C4-2B (cell line): Measurements from ENCODE around the gene C19orf33.

Source experiments
- H3K27ac ChIP-seq: fragments of 450-650 bp; 2 replicates; pipeline ENCODE4 v1.5.1; 2017
- ZFX ChIP-seq: fragments of 450-650 bp; IDR thresholded peaks from 2 replicates; pipeline ENCODE4 v1.6.1; 2017
- TF ChIP-seq, protein P1 (sequence below): fragments of 450-650 bp; conservative IDR thresholded peaks from 2 replicates; pipeline ENCODE4 v1.5.1; 2017; ENCODE audit warnings: mild to moderate bottlenecking

Gene C19orf33

DNA sequence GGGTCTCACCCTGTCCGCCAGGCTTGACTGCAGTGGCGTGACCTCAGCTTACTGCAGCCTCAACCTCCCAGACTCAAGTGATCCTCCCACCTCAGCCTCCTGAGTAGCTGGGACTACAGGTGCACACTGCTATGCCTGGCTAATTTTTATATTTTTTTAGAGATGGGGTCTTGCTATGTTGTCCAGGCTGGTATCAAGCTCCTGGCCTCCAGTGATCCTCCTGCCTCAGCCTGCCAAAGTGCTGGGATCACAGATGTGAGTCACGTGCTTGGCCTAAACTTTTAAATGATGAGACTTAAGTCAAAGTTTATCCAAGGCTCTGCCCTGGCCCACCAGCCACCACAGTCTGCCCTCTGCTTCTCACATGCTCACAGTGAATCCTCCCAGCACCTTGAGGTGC lies 2.2 kb downstream of the C19orf33 start:
- H3K27ac ChIP-seq: no peak overlapping the region
- TF ChIP-seq, protein P1, sequence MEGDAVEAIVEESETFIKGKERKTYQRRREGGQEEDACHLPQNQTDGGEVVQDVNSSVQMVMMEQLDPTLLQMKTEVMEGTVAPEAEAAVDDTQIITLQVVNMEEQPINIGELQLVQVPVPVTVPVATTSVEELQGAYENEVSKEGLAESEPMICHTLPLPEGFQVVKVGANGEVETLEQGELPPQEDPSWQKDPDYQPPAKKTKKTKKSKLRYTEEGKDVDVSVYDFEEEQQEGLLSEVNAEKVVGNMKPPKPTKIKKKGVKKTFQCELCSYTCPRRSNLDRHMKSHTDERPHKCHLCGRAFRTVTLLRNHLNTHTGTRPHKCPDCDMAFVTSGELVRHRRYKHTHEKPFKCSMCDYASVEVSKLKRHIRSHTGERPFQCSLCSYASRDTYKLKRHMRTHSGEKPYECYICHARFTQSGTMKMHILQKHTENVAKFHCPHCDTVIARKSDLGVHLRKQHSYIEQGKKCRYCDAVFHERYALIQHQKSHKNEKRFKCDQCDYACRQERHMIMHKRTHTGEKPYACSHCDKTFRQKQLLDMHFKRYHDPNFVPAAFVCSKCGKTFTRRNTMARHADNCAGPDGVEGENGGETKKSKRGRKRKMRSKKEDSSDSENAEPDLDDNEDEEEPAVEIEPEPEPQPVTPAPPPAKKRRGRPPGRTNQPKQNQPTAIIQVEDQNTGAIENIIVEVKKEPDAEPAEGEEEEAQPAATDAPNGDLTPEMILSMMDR: no peak
- no peak for TF ChIP-seq ZFX

DNA sequence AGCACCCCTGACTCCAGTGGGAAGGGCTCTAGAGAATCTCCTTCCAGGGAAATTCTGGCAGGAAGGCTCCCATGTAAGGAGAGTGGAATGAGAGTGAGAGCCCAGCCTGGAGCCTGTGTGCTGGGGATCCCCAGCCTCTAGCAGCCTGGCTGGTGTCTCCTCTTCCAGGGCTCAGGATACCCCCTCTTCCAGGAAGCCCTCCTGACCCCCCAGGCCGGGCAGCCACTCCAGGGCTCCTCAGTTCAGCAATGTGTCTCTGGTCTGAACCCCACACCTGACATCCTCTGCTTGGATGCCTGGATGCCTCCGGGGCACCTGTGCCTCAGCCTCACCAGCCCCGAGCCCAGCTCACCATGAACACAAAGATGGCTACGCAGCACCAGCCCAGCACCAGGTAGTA lies 3.0 kb downstream of the C19orf33 start:
- no peak for TF ChIP-seq ZFX
- H3K27ac ChIP-seq: no peak overlapping the region

DNA sequence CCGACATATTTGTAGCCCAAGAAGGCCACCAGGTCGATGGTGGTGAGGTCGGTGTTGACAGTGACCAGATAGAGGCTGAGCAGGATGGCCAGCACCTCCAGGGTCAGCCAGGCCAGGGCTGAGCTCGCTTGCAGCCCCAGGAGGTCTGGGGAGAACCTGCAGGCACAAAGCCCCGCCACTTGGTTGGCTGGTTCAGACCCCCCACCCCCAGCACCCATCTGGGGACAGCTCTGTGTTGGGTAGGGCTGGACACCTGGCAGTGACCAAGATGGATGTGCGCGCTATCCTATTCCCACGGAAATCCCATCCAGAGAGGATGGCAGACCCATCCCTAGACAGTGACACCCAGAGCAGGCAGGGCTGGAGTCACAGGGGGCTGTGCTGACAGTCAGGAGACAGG lies 3.5 kb downstream of the C19orf33 start:
- no peak for TF ChIP-seq ZFX
- TF ChIP-seq, protein P1: no peak
- H3K27ac ChIP-seq: no peak overlapping the region

DNA sequence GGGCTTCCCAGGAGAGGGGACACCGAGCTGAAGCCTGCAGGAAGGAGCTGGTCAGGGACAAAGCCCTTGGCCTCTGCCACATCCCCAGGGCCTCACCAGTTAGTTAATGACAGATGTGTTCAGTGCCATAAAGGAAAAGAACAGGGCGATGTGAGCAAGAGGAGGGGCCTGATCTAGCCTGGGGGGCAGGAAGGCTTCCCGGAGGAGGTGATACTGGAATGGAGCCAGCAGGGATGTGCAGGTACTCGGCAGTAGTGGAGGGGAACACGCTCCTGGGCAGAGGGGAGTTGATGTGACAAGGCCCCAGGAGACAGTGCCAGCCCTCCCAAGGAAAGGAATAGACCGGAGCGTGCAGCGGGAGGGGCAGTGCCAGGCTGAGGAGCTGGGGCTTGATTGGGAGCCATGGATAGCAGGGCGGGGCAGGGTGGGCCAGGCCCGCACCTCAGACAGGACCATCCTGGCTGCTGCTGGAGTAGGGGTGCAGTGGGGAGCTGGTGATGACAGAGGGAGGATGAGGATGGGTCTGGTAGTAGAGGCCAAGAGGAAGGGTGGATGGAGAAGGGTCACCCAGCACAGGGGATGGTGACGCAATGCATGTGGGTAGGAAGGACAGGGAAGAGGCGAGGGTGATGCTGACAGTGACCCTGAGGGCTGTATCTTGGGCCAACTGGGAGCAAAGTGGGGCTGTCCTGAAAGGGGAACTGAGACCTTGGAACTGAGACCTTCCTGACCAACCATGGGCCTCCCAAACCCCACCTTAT lies 4.1 kb downstream of the C19orf33 start:
- TF ChIP-seq ZFX: no peak
- TF ChIP-seq, protein P1: no peak
- no peak overlapping the region for H3K27ac ChIP-seq

DNA sequence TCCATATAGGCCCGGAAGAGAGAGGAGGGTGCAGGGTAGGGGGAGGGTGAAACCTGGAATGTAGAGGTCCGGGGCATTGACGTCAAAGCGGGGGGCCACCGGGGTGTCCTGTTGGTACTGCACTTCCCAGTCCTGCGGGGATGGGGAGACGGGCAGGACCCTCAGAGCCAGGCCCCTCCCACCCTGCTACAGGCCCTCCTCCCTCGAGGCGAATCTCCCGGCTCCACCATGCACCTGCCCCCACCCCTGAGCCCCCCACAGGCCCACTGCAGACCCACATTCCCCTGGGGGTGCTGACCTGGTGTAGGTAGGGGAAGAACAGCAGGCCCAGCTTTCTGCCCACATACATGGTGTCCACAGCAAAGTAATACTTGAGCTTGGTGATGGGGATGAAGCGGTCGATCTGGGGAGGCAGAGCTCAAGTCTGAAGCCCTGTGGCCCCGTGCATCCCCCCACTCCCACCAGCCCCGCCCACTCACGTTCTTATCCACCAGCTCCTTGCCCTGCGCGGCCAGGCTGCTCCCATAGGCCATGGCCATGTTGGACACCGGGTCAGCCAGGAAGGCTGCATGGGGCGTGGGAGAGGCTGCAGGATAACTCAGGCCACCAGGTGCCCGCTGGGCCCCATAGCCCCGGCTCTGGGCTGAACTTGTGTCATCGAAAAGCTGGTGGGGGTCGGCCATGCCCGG lies 5.0 kb downstream of the C19orf33 start:
- H3K27ac ChIP-seq: no peak overlapping the region
- TF ChIP-seq, protein P1: no peak
- TF ChIP-seq ZFX: no peak

DNA sequence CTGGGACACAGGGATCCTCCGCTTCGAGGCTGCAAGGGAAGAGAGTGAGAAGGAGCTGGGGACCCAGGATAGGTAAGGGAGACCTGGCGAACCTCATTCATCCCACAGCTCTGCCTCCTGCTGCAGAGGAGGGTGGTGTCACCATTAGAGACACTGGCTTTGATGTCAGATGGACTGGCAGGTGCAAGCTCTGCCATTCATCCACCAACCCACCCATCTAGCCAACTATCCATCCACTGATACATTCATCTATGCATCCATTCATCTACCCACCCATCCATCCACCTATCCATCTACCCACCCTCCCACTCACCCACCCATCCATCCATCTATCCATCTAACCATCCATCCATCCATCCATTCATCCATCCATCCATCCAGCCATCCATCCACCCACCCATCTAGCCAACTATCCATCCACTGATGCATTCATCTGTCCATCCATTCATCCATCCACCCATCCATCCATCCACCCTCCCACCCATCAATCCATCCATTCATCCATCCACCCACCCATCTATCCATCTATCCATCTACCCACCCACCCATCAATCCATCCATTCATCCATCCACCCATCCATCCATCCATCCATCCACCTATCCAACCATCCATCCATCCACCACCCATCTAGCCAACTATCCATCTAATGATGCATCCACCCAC lies 5.7 kb downstream of the C19orf33 start:
- no peak overlapping the region for H3K27ac ChIP-seq
- TF ChIP-seq, protein P1: no peak
- no peak for TF ChIP-seq ZFX

DNA sequence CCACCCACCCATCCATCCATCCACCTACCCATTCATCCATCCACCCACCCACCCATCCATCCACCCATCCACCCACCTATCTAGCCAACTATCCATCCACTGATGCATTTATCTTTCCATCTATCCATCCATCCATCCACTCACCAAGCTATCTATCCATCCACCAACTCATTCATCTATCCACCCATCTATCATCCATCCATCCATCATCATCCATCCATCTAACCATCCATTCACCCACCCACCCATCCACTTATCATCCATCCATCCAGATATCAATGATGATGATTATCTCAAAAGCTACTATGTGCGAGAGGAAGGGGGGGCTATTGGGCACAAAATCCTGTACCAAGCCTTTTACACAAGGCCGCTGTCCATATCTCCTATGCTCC lies 6.2 kb downstream of the C19orf33 start:
- no peak for TF ChIP-seq ZFX
- TF ChIP-seq, protein P1: no peak
- H3K27ac ChIP-seq: no peak overlapping the region
